ENCODE results near the gene AVPI1.
A peak's percentile ranks its signal among the peaks of the same experiment; 100 is the strongest.
"Not testable (repeated sequence)": the region's sequence is repeated elsewhere in the genome, so short reads cannot be mapped to it uniquely, and the experiment has no call there.

The AVPI1 gene

GRCh38 chr10:97687785-97688781 is 1.0 kb upstream of the AVPI1 start:
- no peak for DNase-seq (ENCODE audit: low read depth)
- TF ChIP-seq, protein P1, sequence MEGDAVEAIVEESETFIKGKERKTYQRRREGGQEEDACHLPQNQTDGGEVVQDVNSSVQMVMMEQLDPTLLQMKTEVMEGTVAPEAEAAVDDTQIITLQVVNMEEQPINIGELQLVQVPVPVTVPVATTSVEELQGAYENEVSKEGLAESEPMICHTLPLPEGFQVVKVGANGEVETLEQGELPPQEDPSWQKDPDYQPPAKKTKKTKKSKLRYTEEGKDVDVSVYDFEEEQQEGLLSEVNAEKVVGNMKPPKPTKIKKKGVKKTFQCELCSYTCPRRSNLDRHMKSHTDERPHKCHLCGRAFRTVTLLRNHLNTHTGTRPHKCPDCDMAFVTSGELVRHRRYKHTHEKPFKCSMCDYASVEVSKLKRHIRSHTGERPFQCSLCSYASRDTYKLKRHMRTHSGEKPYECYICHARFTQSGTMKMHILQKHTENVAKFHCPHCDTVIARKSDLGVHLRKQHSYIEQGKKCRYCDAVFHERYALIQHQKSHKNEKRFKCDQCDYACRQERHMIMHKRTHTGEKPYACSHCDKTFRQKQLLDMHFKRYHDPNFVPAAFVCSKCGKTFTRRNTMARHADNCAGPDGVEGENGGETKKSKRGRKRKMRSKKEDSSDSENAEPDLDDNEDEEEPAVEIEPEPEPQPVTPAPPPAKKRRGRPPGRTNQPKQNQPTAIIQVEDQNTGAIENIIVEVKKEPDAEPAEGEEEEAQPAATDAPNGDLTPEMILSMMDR (IDR thresholded peaks at IDR 0.05; ENCODE audit: low read depth, low read length, missing control alignments): no peak
- H3K4me3 ChIP-seq (ENCODE audit: low read depth, low read length): peak overlapping the region; percentile 68

GRCh38 chr10:97686301-97686961 is 610 bp downstream of the AVPI1 start:
- peak overlapping the region; percentile 68 for H3K4me3 ChIP-seq (ENCODE audit: low read depth, low read length)
- no peak for DNase-seq (ENCODE audit: low read depth)
- TF ChIP-seq, protein P1 (IDR thresholded peaks at IDR 0.05; ENCODE audit: low read depth, low read length, missing control alignments): peak; percentile 18

DNA sequence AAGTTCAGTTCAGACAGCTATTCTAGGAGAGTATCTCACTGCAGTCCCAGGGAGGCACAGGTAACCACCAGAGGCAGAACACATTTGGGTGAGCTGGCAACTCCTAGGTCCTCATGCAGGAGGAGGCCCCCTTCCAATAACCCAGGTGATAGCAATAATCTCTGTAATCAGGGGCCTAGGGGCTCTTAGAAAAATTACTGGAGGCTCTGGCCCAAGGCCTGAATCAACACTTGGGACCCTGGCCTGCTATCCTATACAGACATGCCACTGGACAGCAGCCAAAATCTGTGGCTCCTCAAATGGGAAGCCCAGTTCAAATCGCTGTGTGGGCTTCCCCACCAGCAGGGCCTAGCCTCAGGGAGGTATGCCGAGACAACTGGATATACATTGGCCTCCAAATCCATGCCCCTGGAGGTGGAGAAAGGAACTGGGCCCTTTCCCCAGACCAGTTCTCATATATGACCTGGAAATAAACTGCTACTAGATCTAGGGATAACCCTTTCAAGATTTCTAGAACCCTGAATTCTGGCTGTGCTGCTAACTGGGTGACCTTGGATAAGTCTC is 1.6 kb downstream of the AVPI1 start:
- no peak overlapping the region for H3K4me3 ChIP-seq (ENCODE audit: low read depth, low read length)
- TF ChIP-seq, protein P1 (IDR thresholded peaks at IDR 0.05; ENCODE audit: low read depth, low read length, missing control alignments): peak; percentile 30
- DNase-seq (ENCODE audit: low read depth): no peak

DNA sequence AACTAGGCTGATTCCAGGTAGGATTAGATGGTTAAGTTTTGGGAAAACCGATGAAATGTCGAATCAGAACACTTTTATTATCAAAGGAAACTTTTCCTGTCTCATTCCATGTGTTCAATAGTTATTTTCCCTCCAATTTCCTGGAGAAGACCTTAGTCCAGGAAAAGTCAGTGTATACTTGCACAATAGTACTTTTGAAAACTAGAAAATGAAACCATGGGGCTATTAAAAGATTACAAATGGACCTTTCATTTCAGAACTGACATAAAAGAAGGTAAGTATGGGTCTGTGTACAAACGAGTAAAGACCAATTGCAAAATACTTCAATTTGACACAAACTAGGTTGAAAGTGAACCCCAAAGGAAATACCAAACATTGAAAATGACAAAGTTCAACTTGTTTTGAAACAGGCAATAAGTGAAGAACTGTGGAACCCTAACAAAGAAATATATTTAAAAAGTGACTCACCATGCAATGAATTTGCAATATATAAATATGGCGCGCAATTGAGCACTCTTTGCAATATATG is 2.1 kb downstream of the AVPI1 start:
- TF ChIP-seq, protein P1 (IDR thresholded peaks at IDR 0.05; ENCODE audit: low read depth, low read length, missing control alignments): no peak
- H3K4me3 ChIP-seq (ENCODE audit: low read depth, low read length): no peak overlapping the region
- no peak for DNase-seq (ENCODE audit: low read depth)

GRCh38 chr10:97684368-97684713 is 2.7 kb downstream of the AVPI1 start:
- DNase-seq (ENCODE audit: low read depth): not testable (repeated sequence)

GRCh38 chr10:97683556-97684367 is 3.3 kb downstream of the AVPI1 start:
- no peak for DNase-seq (ENCODE audit: low read depth)

More at GRCh38 chr10:97684368-97684713, 2.7 kb downstream of the AVPI1 start:
- not testable (repeated sequence) for H3K4me3 ChIP-seq (ENCODE audit: low read depth, low read length)

More at GRCh38 chr10:97683556-97684367, 3.3 kb downstream of the AVPI1 start:
- no peak overlapping the region for H3K4me3 ChIP-seq (ENCODE audit: low read depth, low read length)
- TF ChIP-seq, protein P1 (IDR thresholded peaks at IDR 0.05; ENCODE audit: low read depth, low read length, missing control alignments): no peak

Data from GM12864 (cell line).